NCI-H2081 (cell line): Measurements from ENCODE around the gene MYO5B.

Source experiments
- DNase-seq, 2 experiments: peaks; one replicate each; lab custom pipeline; 2025; lab: John Stamatoyannopoulos, UW

MYO5B gene

GRCh38 chr18:50188652-50189051 is 6.3 kb downstream of the MYO5B start:
- no peak for DNase-seq

GRCh38 chr18:50187659-50188058 is 7.3 kb downstream of the MYO5B start:
- no peak for DNase-seq

GRCh38 chr18:50186385-50186784 is 8.6 kb downstream of the MYO5B start:
- DNase-seq, result no peak

- DNase-seq, result no peak
Observed at GRCh38 chr18:50183556-50183955, 11.4 kb downstream of the MYO5B start.

GRCh38 chr18:50182511-50182910 is 12.4 kb downstream of the MYO5B start:
- DNase-seq, result no peak

GRCh38 chr18:50181590-50181989 is 13.4 kb downstream of the MYO5B start:
- peak in 1 of 2 experiments; percentile 12 for DNase-seq

- no peak for DNase-seq
Observed at GRCh38 chr18:50179465-50179864, 15.5 kb downstream of the MYO5B start.

- DNase-seq, result no peak
Observed at GRCh38 chr18:50177294-50177992, 17.5 kb downstream of the MYO5B start.

- DNase-seq, result no peak
Observed at GRCh38 chr18:50172367-50172766, 22.6 kb downstream of the MYO5B start.

GRCh38 chr18:50171406-50171805 is 23.5 kb downstream of the MYO5B start:
- no peak for DNase-seq

- no peak for DNase-seq
Observed at GRCh38 chr18:50170004-50170403, 24.9 kb downstream of the MYO5B start.

- DNase-seq, result no peak
Observed at GRCh38 chr18:50169149-50169548, 25.8 kb downstream of the MYO5B start.

GRCh38 chr18:50167966-50168365 is 27.0 kb downstream of the MYO5B start:
- DNase-seq, result no peak

GRCh38 chr18:50166901-50167300 is 28.0 kb downstream of the MYO5B start:
- no peak for DNase-seq

- peak in 1 of 2 experiments; percentile 17 for DNase-seq
Observed at GRCh38 chr18:50163505-50163904, 31.4 kb downstream of the MYO5B start.

GRCh38 chr18:50162486-50163304 is 32.3 kb downstream of the MYO5B start:
- no peak for DNase-seq

- DNase-seq, result no peak
Observed at GRCh38 chr18:50161597-50162205, 33.2 kb downstream of the MYO5B start.

GRCh38 chr18:50159654-50160046 is 35.3 kb downstream of the MYO5B start:
- no peak for DNase-seq

GRCh38 chr18:50158866-50159653 is 35.9 kb downstream of the MYO5B start:
- DNase-seq, result peak in 1 of 2 experiments; percentile 59

GRCh38 chr18:50155406-50155805 is 39.5 kb downstream of the MYO5B start:
- no peak for DNase-seq

- no peak for DNase-seq
Observed at GRCh38 chr18:50154420-50154819, 40.5 kb downstream of the MYO5B start.

- DNase-seq, result no peak
Observed at GRCh38 chr18:50152900-50153299, 42.0 kb downstream of the MYO5B start.
